Measurements from ENCODE around the gene NOL7. TPM values are rescaled to one million over a fixed set of nuclear protein-coding genes. Genes with fewer than 3 reads are reported as not detected.
A peak's percentile ranks its signal among the peaks of the same experiment; 100 is the strongest.

NOL7 gene
- total and polyA plus RNA-seq, 2 of the 13 experiments (the other 11 are each of a cell fraction or from before 2014, with no cell fraction given), result 37.8 to 186 TPM

- TF ChIP-seq RXRA (CRISPR knock-in tag; IDR thresholded peaks at IDR 0.05) (peak; percentile 94), ZFP36L2 (CRISPR knock-in tag; IDR thresholded peaks at IDR 0.05) (peak; percentile 88; the same call in 1 of the 2 replicates), NR1H2 (CRISPR knock-in tag; IDR thresholded peaks at IDR 0.05; ENCODE audit: borderline replicate concordance, low read depth) (peak; percentile 7; the same call in 1 of the 2 replicates), ZNF180 (CRISPR knock-in tag; IDR thresholded peaks at IDR 0.05; ENCODE audit: borderline replicate concordance, low read depth) (no peak; the same call in 1 of the 2 replicates), YEATS2 (CRISPR knock-in tag; IDR thresholded peaks at IDR 0.05; ENCODE audit: borderline replicate concordance) (peak; percentile 98), TARDBP (CRISPR knock-in tag; IDR thresholded peaks at IDR 0.05) (peak; percentile 100), CHD2 (IDR thresholded peaks at IDR 0.05; ENCODE audit: low read depth, low read length) (peak; percentile 78), ZNF136 (CRISPR knock-in tag; IDR thresholded peaks at IDR 0.05; ENCODE audit: low read depth) (peak; percentile 99), POGZ (CRISPR knock-in tag; IDR thresholded peaks at IDR 0.05) (peak; percentile 100), MED1 (CRISPR knock-in tag; IDR thresholded peaks at IDR 0.05) (peak; percentile 94), SIN3B (IDR thresholded peaks at IDR 0.05; ENCODE audit: low read length) (peak; percentile 55; the same call in 1 of the 2 replicates), MLXIP (CRISPR knock-in tag; IDR thresholded peaks at IDR 0.05; ENCODE audit: borderline replicate concordance) (peak; percentile 84; the same call in 1 of the 2 replicates), TBX2 (CRISPR knock-in tag; IDR thresholded peaks at IDR 0.05; ENCODE audit: borderline replicate concordance) (peak; percentile 94), SP1 (IDR thresholded peaks at IDR 0.05) (0 out of 2 replicates have a peak, but pooled peaks have one; percentile 69), SP1 (CRISPR knock-in tag; IDR thresholded peaks at IDR 0.05) (peak; percentile 98), KLF15 (CRISPR knock-in tag; IDR thresholded peaks at IDR 0.05; ENCODE audit: borderline replicate concordance) (peak; percentile 89)
- TF ChIP-seq, protein P1, sequence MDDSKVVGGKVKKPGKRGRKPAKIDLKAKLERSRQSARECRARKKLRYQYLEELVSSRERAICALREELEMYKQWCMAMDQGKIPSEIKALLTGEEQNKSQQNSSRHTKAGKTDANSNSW (CRISPR knock-in tag; IDR thresholded peaks at IDR 0.05; ENCODE audit: borderline replicate concordance), result no peak; the same call in 1 of the 2 replicates
- TF ChIP-seq, protein P2, sequence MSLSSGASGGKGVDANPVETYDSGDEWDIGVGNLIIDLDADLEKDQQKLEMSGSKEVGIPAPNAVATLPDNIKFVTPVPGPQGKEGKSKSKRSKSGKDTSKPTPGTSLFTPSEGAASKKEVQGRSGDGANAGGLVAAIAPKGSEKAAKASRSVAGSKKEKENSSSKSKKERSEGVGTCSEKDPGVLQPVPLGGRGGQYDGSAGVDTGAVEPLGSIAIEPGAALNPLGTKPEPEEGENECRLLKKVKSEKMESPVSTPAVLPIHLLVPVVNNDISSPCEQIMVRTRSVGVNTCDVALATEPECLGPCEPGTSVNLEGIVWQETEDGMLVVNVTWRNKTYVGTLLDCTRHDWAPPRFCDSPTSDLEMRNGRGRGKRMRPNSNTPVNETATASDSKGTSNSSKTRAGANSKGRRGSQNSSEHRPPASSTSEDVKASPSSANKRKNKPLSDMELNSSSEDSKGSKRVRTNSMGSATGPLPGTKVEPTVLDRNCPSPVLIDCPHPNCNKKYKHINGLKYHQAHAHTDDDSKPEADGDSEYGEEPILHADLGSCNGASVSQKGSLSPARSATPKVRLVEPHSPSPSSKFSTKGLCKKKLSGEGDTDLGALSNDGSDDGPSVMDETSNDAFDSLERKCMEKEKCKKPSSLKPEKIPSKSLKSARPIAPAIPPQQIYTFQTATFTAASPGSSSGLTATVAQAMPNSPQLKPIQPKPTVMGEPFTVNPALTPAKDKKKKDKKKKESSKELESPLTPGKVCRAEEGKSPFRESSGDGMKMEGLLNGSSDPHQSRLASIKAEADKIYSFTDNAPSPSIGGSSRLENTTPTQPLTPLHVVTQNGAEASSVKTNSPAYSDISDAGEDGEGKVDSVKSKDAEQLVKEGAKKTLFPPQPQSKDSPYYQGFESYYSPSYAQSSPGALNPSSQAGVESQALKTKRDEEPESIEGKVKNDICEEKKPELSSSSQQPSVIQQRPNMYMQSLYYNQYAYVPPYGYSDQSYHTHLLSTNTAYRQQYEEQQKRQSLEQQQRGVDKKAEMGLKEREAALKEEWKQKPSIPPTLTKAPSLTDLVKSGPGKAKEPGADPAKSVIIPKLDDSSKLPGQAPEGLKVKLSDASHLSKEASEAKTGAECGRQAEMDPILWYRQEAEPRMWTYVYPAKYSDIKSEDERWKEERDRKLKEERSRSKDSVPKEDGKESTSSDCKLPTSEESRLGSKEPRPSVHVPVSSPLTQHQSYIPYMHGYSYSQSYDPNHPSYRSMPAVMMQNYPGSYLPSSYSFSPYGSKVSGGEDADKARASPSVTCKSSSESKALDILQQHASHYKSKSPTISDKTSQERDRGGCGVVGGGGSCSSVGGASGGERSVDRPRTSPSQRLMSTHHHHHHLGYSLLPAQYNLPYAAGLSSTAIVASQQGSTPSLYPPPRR (CRISPR knock-in tag; IDR thresholded peaks at IDR 0.05; ENCODE audit: borderline replicate concordance), result peak; percentile 84
- TF ChIP-seq, protein P3, sequence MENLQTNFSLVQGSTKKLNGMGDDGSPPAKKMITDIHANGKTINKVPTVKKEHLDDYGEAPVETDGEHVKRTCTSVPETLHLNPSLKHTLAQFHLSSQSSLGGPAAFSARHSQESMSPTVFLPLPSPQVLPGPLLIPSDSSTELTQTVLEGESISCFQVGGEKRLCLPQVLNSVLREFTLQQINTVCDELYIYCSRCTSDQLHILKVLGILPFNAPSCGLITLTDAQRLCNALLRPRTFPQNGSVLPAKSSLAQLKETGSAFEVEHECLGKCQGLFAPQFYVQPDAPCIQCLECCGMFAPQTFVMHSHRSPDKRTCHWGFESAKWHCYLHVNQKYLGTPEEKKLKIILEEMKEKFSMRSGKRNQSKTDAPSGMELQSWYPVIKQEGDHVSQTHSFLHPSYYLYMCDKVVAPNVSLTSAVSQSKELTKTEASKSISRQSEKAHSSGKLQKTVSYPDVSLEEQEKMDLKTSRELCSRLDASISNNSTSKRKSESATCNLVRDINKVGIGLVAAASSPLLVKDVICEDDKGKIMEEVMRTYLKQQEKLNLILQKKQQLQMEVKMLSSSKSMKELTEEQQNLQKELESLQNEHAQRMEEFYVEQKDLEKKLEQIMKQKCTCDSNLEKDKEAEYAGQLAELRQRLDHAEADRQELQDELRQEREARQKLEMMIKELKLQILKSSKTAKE (CRISPR knock-in tag; IDR thresholded peaks at IDR 0.05; ENCODE audit: borderline replicate concordance), result peak; percentile 96
Measured at GRCh38 chr6:13614926-13615791, at the start of gene NOL7 (continued).
